ENCODE results near the gene RILPL1. TPM values are rescaled to one million over a fixed set of nuclear protein-coding genes. Genes with fewer than 3 reads are reported as not detected.
A peak's percentile ranks its signal among the peaks of the same experiment; 100 is the strongest.
"Not testable (repeated sequence)": the region's sequence is repeated elsewhere in the genome, so short reads cannot be mapped to it uniquely, and the experiment has no call there.

RILPL1 gene
- polyA plus RNA-seq, 2 donors = 5.6 to 7.3 TPM

- whole genome bisulfite sequencing, 2 donors = 86 to 91% methylated on average over 11 of the region's 11 CpGs
- Histone ChIP-seq H3K9me3 (ENCODE audit: control insufficient read depth in 2 of 2, insufficient read depth in 1 of 2, low read depth in 1 of 2, low read length in 1 of 2) (no peaks in the 10 kb centered on the region), H3K36me3 (ENCODE audit: control insufficient read depth in 2 of 2, insufficient read depth in 2 of 2, low read length in 1 of 2) (peaks cover 0 to 2% of the 10 kb centered on the region in 2 donors), H3K4me3 (ENCODE audit: low read depth in 1 of 2, low read length in 2 of 2) (no peak overlapping the region), H3K4me1 (ENCODE audit: control insufficient read depth in 2 of 2, insufficient read depth in 2 of 2, low read length in 1 of 2) (no peaks in the 10 kb centered on the region), H3K27me3 (ENCODE audit: control insufficient read depth in 1 of 2, insufficient read depth in 2 of 2, low read length in 2 of 2) (no peaks in the 10 kb centered on the region), H3K27ac (ENCODE audit: low read depth in 2 of 2, low read length in 1 of 2) (peak overlapping the region in 1 of 2 donors; percentile 13)
Observed at GRCh38 chr12:123478069-123478468, 55.5 kb downstream of the RILPL1 start.

- Histone ChIP-seq H3K36me3 (ENCODE audit: control insufficient read depth in 2 of 2, insufficient read depth in 2 of 2, low read length in 1 of 2) (peaks cover 3 to 11% of the 10 kb centered on the region in 2 donors), H3K27me3 (ENCODE audit: control insufficient read depth in 1 of 2, insufficient read depth in 2 of 2, low read length in 2 of 2) (no peaks in the 10 kb centered on the region), H3K4me3 (ENCODE audit: low read depth in 1 of 2, low read length in 2 of 2) (no peak overlapping the region), H3K4me1 (ENCODE audit: control insufficient read depth in 2 of 2, insufficient read depth in 2 of 2, low read length in 1 of 2) (no peaks in the 10 kb centered on the region), H3K27ac (ENCODE audit: low read depth in 2 of 2, low read length in 1 of 2) (no peak overlapping the region), H3K9me3 (ENCODE audit: control insufficient read depth in 2 of 2, insufficient read depth in 1 of 2, low read depth in 1 of 2, low read length in 1 of 2) (no peaks in the 10 kb centered on the region)
- 86% methylated on average over 15 of the region's 15 CpGs for WGBS, 2 donors
Observed at GRCh38 chr12:123475246-123475703, 58.2 kb downstream of the RILPL1 start.

GRCh38 chr12:123474485-123475245, 58.9 kb downstream of the RILPL1 start:
- Histone ChIP-seq H3K4me1 (ENCODE audit: control insufficient read depth in 2 of 2, insufficient read depth in 2 of 2, low read length in 1 of 2) (no peaks in the 10 kb centered on the region), H3K27me3 (ENCODE audit: control insufficient read depth in 1 of 2, insufficient read depth in 2 of 2, low read length in 2 of 2) (no peaks in the 10 kb centered on the region), H3K9me3 (ENCODE audit: control insufficient read depth in 2 of 2, insufficient read depth in 1 of 2, low read depth in 1 of 2, low read length in 1 of 2) (no peaks in the 10 kb centered on the region), H3K36me3 (ENCODE audit: control insufficient read depth in 2 of 2, insufficient read depth in 2 of 2, low read length in 1 of 2) (peaks cover 3 to 11% of the 10 kb centered on the region in 2 donors), H3K4me3 (ENCODE audit: low read depth in 1 of 2, low read length in 2 of 2) (no peak overlapping the region), H3K27ac (ENCODE audit: low read depth in 2 of 2, low read length in 1 of 2) (peak overlapping the region in 1 of 2 donors; percentile 15)
- WGBS, 2 donors = 74 to 75% methylated on average over 13 of the region's 13 CpGs

- no peaks in the 10 kb centered on the region for H3K27me3 ChIP-seq (ENCODE audit: control insufficient read depth in 1 of 2, insufficient read depth in 2 of 2, low read length in 2 of 2)
- no peak overlapping the region for H3K4me3 ChIP-seq (ENCODE audit: low read depth in 1 of 2, low read length in 2 of 2)
- H3K4me1 ChIP-seq (ENCODE audit: control insufficient read depth in 2 of 2, insufficient read depth in 2 of 2, low read length in 1 of 2) = no peaks in the 10 kb centered on the region
- no peaks in the 10 kb centered on the region for H3K9me3 ChIP-seq (ENCODE audit: control insufficient read depth in 2 of 2, insufficient read depth in 1 of 2, low read depth in 1 of 2, low read length in 1 of 2)
- H3K36me3 ChIP-seq (ENCODE audit: control insufficient read depth in 2 of 2, insufficient read depth in 2 of 2, low read length in 1 of 2) = peaks cover 3 to 13% of the 10 kb centered on the region in 2 donors
- no peak overlapping the region for H3K27ac ChIP-seq (ENCODE audit: low read depth in 2 of 2, low read length in 1 of 2)
- WGBS, 2 donors = 80 to 86% methylated on average over 12 of the region's 12 CpGs
Observed at GRCh38 chr12:123472438-123472849, 61.1 kb downstream of the RILPL1 start.

GRCh38 chr12:123471374-123472068, 62.0 kb downstream of the RILPL1 start:
- H3K27me3 ChIP-seq (ENCODE audit: control insufficient read depth in 1 of 2, insufficient read depth in 2 of 2, low read length in 2 of 2) = no peaks in the 10 kb centered on the region
- peaks cover 3 to 16% of the 10 kb centered on the region in 2 donors for H3K36me3 ChIP-seq (ENCODE audit: control insufficient read depth in 2 of 2, insufficient read depth in 2 of 2, low read length in 1 of 2)
- no peak overlapping the region for H3K27ac ChIP-seq (ENCODE audit: low read depth in 2 of 2, low read length in 1 of 2)
- no peaks in the 10 kb centered on the region for H3K4me1 ChIP-seq (ENCODE audit: control insufficient read depth in 2 of 2, insufficient read depth in 2 of 2, low read length in 1 of 2)
- 80 to 84% methylated on average over 8 of the region's 8 CpGs for WGBS, 2 donors
- no peaks in the 10 kb centered on the region for H3K9me3 ChIP-seq (ENCODE audit: control insufficient read depth in 2 of 2, insufficient read depth in 1 of 2, low read depth in 1 of 2, low read length in 1 of 2)
- no peak overlapping the region for H3K4me3 ChIP-seq (ENCODE audit: low read depth in 1 of 2, low read length in 2 of 2)

DNA sequence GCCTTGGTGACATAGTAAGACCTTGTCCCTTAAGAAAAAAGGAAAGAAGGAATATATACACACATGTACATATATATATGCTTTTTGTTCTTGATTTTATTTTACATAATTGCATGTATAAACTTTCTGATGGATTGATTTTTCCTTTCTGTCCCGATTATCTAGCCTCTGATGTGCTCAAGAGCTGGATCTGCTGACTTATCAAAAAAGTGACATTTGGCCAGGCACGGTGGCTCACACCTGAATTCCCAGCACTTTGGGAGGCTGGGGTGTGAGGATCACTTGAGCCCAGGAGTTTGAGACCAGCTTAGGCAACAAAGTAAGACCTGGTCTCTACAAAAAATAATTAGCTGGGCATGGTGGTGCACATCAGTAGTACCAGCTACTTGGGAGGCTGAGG, 63.5 kb downstream of the RILPL1 start:
- Histone ChIP-seq H3K9me3 (ENCODE audit: control insufficient read depth in 2 of 2, insufficient read depth in 1 of 2, low read depth in 1 of 2, low read length in 1 of 2) (no peaks in the 10 kb centered on the region), H3K27me3 (ENCODE audit: control insufficient read depth in 1 of 2, insufficient read depth in 2 of 2, low read length in 2 of 2) (no peaks in the 10 kb centered on the region), H3K4me1 (ENCODE audit: control insufficient read depth in 2 of 2, insufficient read depth in 2 of 2, low read length in 1 of 2) (no peaks in the 10 kb centered on the region), H3K27ac (ENCODE audit: low read depth in 2 of 2, low read length in 1 of 2) (no peak overlapping the region), H3K4me3 (ENCODE audit: low read depth in 1 of 2, low read length in 2 of 2) (no peak overlapping the region), H3K36me3 (ENCODE audit: control insufficient read depth in 2 of 2, insufficient read depth in 2 of 2, low read length in 1 of 2) (peaks cover 3 to 21% of the 10 kb centered on the region in 2 donors)
- 88 to 94% methylated on average over 2 of the region's 2 CpGs for WGBS, 2 donors

GRCh38 chr12:123468786-123469185, 64.7 kb downstream of the RILPL1 start:
- Histone ChIP-seq H3K4me3 (ENCODE audit: low read depth in 1 of 2, low read length in 2 of 2) (no peak overlapping the region), H3K4me1 (ENCODE audit: control insufficient read depth in 2 of 2, insufficient read depth in 2 of 2, low read length in 1 of 2) (no peaks in the 10 kb centered on the region), H3K36me3 (ENCODE audit: control insufficient read depth in 2 of 2, insufficient read depth in 2 of 2, low read length in 1 of 2) (peaks cover 3 to 21% of the 10 kb centered on the region in 2 donors), H3K27me3 (ENCODE audit: control insufficient read depth in 1 of 2, insufficient read depth in 2 of 2, low read length in 2 of 2) (no peaks in the 10 kb centered on the region), H3K27ac (ENCODE audit: low read depth in 2 of 2, low read length in 1 of 2) (no peak overlapping the region), H3K9me3 (ENCODE audit: control insufficient read depth in 2 of 2, insufficient read depth in 1 of 2, low read depth in 1 of 2, low read length in 1 of 2) (no peaks in the 10 kb centered on the region)
- 22 to 63% methylated on average over 1 of the region's 1 CpG for WGBS, 2 donors

DNA sequence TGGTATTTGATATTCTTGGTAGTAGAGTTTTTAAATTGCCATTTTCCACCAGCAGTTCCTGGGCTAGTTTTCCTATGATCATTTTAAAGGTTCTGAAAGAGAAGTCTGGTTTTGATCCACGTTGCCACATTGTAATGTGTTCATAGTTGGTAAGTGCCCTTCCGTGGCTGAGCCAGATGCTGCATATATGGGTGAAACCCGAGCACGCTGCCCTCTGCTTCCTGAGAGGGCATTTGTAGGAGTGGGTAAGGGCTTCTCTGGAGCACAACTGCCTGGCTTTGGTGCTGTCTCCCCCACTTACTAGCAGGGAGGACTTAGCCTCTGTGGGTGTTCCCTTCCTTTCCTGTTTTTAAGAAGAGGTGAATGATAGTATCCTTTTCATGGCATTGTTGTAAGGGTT, 68.4 kb downstream of the RILPL1 start:
- Histone ChIP-seq H3K4me3 (ENCODE audit: low read depth in 1 of 2, low read length in 2 of 2) (no peak overlapping the region), H3K4me1 (ENCODE audit: control insufficient read depth in 2 of 2, insufficient read depth in 2 of 2, low read length in 1 of 2) (no peaks in the 10 kb centered on the region), H3K9me3 (ENCODE audit: control insufficient read depth in 2 of 2, insufficient read depth in 1 of 2, low read depth in 1 of 2, low read length in 1 of 2) (no peaks in the 10 kb centered on the region), H3K27ac (ENCODE audit: low read depth in 2 of 2, low read length in 1 of 2) (no peak overlapping the region), H3K36me3 (ENCODE audit: control insufficient read depth in 2 of 2, insufficient read depth in 2 of 2, low read length in 1 of 2) (peaks cover 0 to 13% of the 10 kb centered on the region in 2 donors), H3K27me3 (ENCODE audit: control insufficient read depth in 1 of 2, insufficient read depth in 2 of 2, low read length in 2 of 2) (no peaks in the 10 kb centered on the region)
- 88 to 91% methylated on average over 4 of the region's 4 CpGs for WGBS, 2 donors

DNA sequence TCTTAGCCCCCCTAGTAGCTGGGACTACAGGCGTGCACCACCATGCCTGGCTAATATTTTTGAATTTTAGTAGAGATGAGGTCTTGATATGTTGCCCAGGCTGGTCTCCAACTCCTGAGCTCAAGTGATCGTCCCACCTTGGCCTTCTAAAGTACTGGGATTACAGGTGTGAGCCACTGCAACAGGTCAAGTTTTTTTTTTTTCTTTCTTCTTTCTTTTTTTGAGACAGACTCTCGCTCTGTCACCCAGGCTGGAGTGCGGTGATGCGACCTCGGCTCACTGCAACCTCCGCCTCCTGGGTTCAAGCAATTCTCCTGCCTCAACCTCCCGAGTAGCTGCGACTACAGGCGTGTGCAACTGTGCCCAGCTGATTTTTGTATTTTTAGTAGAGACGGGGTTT, 70.3 kb downstream of the RILPL1 start:
- H3K9me3 ChIP-seq (ENCODE audit: control insufficient read depth in 2 of 2, insufficient read depth in 1 of 2, low read depth in 1 of 2, low read length in 1 of 2); H3K4me1 ChIP-seq (ENCODE audit: control insufficient read depth in 2 of 2, insufficient read depth in 2 of 2, low read length in 1 of 2); H3K27me3 ChIP-seq (ENCODE audit: control insufficient read depth in 1 of 2, insufficient read depth in 2 of 2, low read length in 2 of 2); H3K27ac ChIP-seq (ENCODE audit: low read depth in 2 of 2, low read length in 1 of 2); H3K4me3 ChIP-seq (ENCODE audit: low read depth in 1 of 2, low read length in 2 of 2): not testable (repeated sequence)
- WGBS, 2 donors = 96 to 97% methylated on average over 11 of the region's 11 CpGs
- peaks cover 0 to 13% of the 10 kb centered on the region in 2 donors for H3K36me3 ChIP-seq (ENCODE audit: control insufficient read depth in 2 of 2, insufficient read depth in 2 of 2, low read length in 1 of 2)

All from esophagus (tissue), 2 donors.